Measurements from ENCODE around the gene KLRB1. TPM values are rescaled to one million over a fixed set of nuclear protein-coding genes. Genes with fewer than 3 reads are reported as not detected.
"Not testable (repeated sequence)": the region's sequence is repeated elsewhere in the genome, so short reads cannot be mapped to it uniquely, and the experiment has no call there.

KLRB1 gene
- total RNA-seq, 1 donor from 2014 or later = 4.3 TPM

DNA sequence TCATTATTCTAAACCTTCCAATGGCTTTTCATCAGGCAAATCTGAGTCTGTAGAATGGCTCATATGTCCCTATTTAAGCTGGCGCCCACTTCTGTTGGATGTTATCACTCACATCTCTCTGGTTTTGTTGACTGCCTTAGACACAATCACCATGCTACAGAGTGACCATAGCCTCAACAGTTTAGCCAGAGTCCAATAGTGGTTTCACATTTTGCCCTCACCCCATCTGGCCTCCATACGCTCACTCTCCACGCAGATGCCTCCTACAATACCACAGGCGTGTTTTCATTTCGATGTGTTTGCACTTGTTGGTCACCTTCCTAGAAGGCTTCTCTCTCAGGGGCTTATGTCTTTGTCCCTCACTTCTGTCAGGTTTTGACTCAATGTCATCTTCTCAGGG lies 3.4 kb downstream of the KLRB1 start:
- H3K4me3 ChIP-seq = no peak overlapping the region
- intact Hi-C loops (cut with DNase I) = no loop called here
- H3K27me3 ChIP-seq (ENCODE audit: low read depth) = no peaks in the 10 kb centered on the region
- H3K27ac ChIP-seq = no peak overlapping the region
- no peak for DNase-seq
- no peaks in the 10 kb centered on the region for H3K36me3 ChIP-seq
- TF ChIP-seq, protein P1, sequence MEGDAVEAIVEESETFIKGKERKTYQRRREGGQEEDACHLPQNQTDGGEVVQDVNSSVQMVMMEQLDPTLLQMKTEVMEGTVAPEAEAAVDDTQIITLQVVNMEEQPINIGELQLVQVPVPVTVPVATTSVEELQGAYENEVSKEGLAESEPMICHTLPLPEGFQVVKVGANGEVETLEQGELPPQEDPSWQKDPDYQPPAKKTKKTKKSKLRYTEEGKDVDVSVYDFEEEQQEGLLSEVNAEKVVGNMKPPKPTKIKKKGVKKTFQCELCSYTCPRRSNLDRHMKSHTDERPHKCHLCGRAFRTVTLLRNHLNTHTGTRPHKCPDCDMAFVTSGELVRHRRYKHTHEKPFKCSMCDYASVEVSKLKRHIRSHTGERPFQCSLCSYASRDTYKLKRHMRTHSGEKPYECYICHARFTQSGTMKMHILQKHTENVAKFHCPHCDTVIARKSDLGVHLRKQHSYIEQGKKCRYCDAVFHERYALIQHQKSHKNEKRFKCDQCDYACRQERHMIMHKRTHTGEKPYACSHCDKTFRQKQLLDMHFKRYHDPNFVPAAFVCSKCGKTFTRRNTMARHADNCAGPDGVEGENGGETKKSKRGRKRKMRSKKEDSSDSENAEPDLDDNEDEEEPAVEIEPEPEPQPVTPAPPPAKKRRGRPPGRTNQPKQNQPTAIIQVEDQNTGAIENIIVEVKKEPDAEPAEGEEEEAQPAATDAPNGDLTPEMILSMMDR (IDR thresholded peaks at IDR 0.05) = no peak
- H3K9me3 ChIP-seq = no peaks in the 10 kb centered on the region
- ATAC-seq = no peak
- no peaks in the 10 kb centered on the region for H3K4me1 ChIP-seq

DNA sequence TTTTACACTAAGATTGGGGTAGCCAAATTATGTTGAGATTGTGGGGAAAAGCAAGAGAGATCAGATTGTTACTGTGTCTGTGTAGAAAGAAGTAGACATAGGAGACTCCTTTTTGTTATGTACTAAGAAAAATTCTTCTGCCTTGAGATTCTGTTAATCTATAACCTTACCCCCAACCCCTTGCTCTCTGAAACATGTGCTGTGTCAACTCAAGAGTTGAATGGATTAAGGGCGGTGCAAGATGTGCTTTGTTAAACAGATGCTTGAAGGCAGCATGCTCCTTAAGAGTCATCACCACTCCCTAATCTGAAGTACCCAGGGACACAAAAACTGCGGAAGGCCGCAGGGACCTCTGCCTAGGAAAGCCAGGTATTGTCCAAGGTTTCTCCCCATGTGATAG lies 7.3 kb downstream of the KLRB1 start:
- H3K9me3 ChIP-seq; intact Hi-C loops (cut with DNase I); H3K4me1 ChIP-seq; DNase-seq; ATAC-seq; H3K27me3 ChIP-seq (ENCODE audit: low read depth); H3K4me3 ChIP-seq; H3K27ac ChIP-seq; H3K36me3 ChIP-seq: not testable (repeated sequence)

DNA sequence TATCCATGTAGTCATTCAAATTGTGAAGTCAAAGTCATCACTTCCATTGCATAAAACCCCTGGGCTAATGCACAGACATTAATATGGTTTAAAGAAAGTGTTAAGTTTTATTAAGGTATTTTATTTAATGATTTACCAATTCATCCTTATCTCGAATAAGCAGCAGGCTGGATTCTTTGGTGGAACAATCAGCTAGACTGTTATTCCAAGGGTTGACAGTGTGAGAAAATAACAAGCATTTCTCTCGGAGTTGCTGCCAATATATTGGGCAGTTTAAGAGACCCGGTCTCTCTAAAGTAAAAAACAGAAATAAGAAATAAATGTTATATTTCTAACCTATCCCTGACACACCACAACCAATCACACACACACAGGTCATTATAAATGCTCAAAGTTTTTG lies 9.4 kb downstream of the KLRB1 start:
- TF ChIP-seq, protein P1 (IDR thresholded peaks at IDR 0.05) = no peak
- no peak for DNase-seq
- intact Hi-C loops (cut with DNase I) = no loop called here

DNA sequence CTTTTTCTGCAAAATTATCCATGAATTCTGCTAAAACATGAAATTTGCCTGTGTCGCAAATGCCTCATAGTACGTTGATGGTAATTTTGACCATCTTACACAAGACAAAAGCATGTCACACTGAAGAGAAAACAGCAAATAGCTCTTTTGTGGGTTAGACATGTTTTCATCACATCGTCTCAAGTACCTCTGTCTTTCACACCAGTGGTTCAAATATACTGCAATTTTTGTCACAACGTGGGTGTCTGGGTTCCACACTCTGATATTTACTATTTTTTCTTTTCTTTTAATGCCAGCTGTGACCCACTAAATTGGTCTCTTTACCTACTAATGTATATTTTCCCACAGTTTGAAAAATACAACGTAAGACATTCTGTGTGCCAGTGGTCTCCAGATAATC lies 10.4 kb downstream of the KLRB1 start:
- TF ChIP-seq, protein P1 (IDR thresholded peaks at IDR 0.05) = no peak
- ATAC-seq (no peak), DNase-seq (no peak)
- Histone ChIP-seq H3K27me3 (ENCODE audit: low read depth) (no peaks in the 10 kb centered on the region), H3K27ac (no peak overlapping the region), H3K4me3 (no peak overlapping the region), H3K9me3 (no peaks in the 10 kb centered on the region), H3K36me3 (no peaks in the 10 kb centered on the region), H3K4me1 (no peaks in the 10 kb centered on the region)
- intact Hi-C loops (cut with DNase I) = no loop called here

More for the DNA sequence above, 9.4 kb downstream of the KLRB1 start:
- no peaks in the 10 kb centered on the region for H3K4me1 ChIP-seq
- H3K9me3 ChIP-seq = no peaks in the 10 kb centered on the region
- H3K4me3 ChIP-seq = no peak overlapping the region
- no peak overlapping the region for H3K27ac ChIP-seq
- ATAC-seq = no peak
- no peaks in the 10 kb centered on the region for H3K36me3 ChIP-seq
- H3K27me3 ChIP-seq (ENCODE audit: low read depth) = no peaks in the 10 kb centered on the region

DNA sequence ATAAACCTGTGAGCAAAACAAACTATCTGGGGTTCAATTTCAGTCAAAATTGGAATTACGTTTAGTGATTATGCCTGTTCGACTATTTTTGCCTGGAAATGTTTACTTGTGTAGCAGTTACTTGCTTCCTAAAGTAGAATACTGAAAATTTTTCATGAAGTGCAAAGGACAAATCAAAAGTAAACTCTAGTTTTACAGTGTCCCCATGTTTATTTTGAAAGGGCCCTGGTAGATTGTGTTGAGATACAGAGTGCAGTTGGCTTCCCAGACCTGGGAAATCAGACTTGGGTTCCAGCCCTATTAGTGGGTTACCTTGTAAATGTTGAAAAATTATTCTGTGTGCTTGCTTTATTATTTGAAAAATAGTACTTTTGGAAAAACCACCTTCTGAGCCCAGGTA lies 17.3 kb downstream of the KLRB1 start:
- Histone ChIP-seq H3K9me3 (no peaks in the 10 kb centered on the region), H3K4me1 (no peaks in the 10 kb centered on the region), H3K27ac (no peak overlapping the region), H3K4me3 (no peak overlapping the region), H3K36me3 (no peaks in the 10 kb centered on the region), H3K27me3 (ENCODE audit: low read depth) (no peaks in the 10 kb centered on the region)
- TF ChIP-seq, protein P1 (IDR thresholded peaks at IDR 0.05) = no peak
- no peak for DNase-seq
- ATAC-seq = no peak
- intact Hi-C loops (cut with DNase I) = no loop called here

DNA sequence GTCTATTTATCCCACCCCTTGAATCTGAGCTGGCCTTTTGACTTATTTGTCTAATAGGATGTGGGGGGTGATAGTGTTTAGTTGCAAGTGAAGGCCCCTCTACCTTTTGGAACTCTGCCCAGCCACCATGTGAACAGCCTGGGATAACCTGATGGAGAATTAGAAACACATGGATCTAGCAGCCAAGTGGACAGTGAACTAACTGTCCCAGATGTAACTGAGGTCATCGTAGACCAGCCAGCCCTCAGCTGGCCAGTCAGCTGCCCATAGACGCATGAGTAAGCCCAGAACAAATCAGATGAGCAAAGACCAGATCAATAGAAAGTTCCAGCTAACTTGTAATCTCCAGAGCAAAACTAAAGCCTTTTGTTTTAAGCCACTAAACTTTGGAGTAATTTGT lies 19.0 kb downstream of the KLRB1 start:
- intact Hi-C loops (cut with DNase I) = no loop called here
- H3K9me3 ChIP-seq = no peaks in the 10 kb centered on the region
- no peaks in the 10 kb centered on the region for H3K36me3 ChIP-seq
- no peak overlapping the region for H3K4me3 ChIP-seq
- H3K27me3 ChIP-seq (ENCODE audit: low read depth) = no peaks in the 10 kb centered on the region
- ATAC-seq (no peak), DNase-seq (no peak)
- TF ChIP-seq, protein P1 (IDR thresholded peaks at IDR 0.05) = no peak
- H3K27ac ChIP-seq = no peak overlapping the region
- H3K4me1 ChIP-seq = no peaks in the 10 kb centered on the region
